Thyroid gland (tissue), 4 donors: ENCODE results near the gene FANCL. TPM values are rescaled to one million over a fixed set of nuclear protein-coding genes. Genes with fewer than 3 reads are reported as not detected.
"Not testable (repeated sequence)": the region's sequence is repeated elsewhere in the genome, so short reads cannot be mapped to it uniquely, and the experiment has no call there.

Experiments
- DNase-seq, 2 donors: peaks; one replicate each; pipeline ENCODE4 v3.0.0-alpha.2; 2019
- H3K27ac ChIP-seq, 3 donors: fragments of 200-600 bp; sonication (generic); 1 replicate in 2 of 3; 2 replicates in 1 of 3; pipeline ENCODE4 v1.5.1; 2016 to 2019; ENCODE audit warnings: mild to moderate bottlenecking in 1 of 3, moderate library complexity in 1 of 3
- H3K27me3 ChIP-seq: fragments of 200-600 bp; sonication (generic); one replicate; pipeline ENCODE4 v1.5.1; 2019
- H3K36me3 ChIP-seq, 2 donors: fragments of 200-600 bp; sonication (generic); one replicate each; pipeline ENCODE4 v1.5.1; 2016 to 2019
- H3K4me1 ChIP-seq, 2 donors: fragments of 200-600 bp; sonication (generic); one replicate each; pipeline ENCODE4 v1.5.1; 2017 to 2019
- H3K4me3 ChIP-seq, 3 donors: fragments of 200-600 bp; sonication (generic); replicated peaks in 1 of 3; 1 replicate in 2 of 3; 2 replicates in 1 of 3; pipeline ENCODE4 v1.5.1; 2016; ENCODE audit warnings: mild to moderate bottlenecking in 1 of 3
- H3K9me3 ChIP-seq: fragments of 200-600 bp; sonication (generic); one replicate; pipeline ENCODE4 v1.5.1; 2017
- CTCF ChIP-seq, 6 experiments: fragments of 200-600 bp in 3 of 6; fragments of 450-650 bp in 3 of 6; sonication (generic) in 3 of 6; IDR thresholded peaks; one replicate each; pipeline ENCODE4 v1.5.1; 2016 to 2019; ENCODE audit warnings: antibody characterized with exemption in 6 of 6, mild to moderate bottlenecking in 2 of 6, inconsistent platforms in 1 of 6, moderate library complexity in 1 of 6
- POLR2A ChIP-seq, 2 donors: fragments of 450-650 bp; IDR thresholded peaks; one replicate each; pipeline ENCODE4 v1.6.1; 2017; ENCODE audit warnings: antibody characterized with exemption in 2 of 2, mild to moderate bottlenecking in 2 of 2, moderate library complexity in 1 of 2
- WGBS, 2 donors: methylation state at CpG; one replicate each; pipeline ENCODE4 v1.1.5; 2017; 5-methylcytosine and 5-hydroxymethylcytosine counted together
- intact Hi-C: fragments of 100-400 bp; cut with DNase I; formaldehyde crosslinking; loops from one replicate; pipeline ENCODE4 v1.15.1; 2023
- total RNA-seq, 4 donors: library from RNA; depleted of rRNA; stranded (reverse); fragments of >200 nt; gene quantifications; one replicate each; pipeline ENCODE4 v1.2.3, GENCODE V29; 2016

FANCL gene
- total RNA-seq, 4 donors from 2014 or later: 25.0 to 47.7 (median 31.4) TPM

- intact Hi-C loops: no loop called here
- no peak overlapping the region for H3K4me3 ChIP-seq
- H3K36me3 ChIP-seq: no peaks in the 10 kb centered on the region
- no peak for DNase-seq
- H3K27ac ChIP-seq: no peak overlapping the region
- H3K4me1 ChIP-seq: no peaks in the 10 kb centered on the region
- TF ChIP-seq POLR2A (IDR thresholded peaks at IDR 0.05) (no peak), CTCF (IDR thresholded peaks at IDR 0.05) (no peak)
- H3K9me3 ChIP-seq: no peaks in the 10 kb centered on the region
- 96 to 98% methylated on average over 1 of the region's 1 CpG for WGBS, 2 donors
- H3K27me3 ChIP-seq: no peaks in the 10 kb centered on the region
Observed at GRCh38 chr2:58195662-58196061, 45.5 kb downstream of the FANCL start.

DNA sequence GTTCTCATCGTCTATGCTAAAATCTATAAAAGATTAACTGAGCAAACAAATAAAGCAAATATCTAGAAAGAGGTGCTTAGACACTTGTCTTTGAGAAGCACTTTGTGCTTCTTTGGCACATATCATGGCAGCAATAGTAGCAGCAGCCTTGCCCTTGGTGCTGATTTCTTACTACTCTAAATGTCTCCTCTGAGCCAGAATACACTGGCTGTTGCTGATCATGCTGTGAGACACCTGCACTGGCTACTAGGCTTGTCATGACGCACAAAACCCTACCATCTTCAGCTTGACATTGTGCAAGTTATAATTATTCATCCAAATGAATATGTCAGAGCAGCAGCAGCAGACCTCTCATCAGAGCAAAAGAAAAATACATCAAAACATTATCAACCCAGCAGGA lies 46.7 kb downstream of the FANCL start:
- 88 to 95% methylated on average over 2 of the region's 2 CpGs for WGBS, 2 donors
- DNase-seq: no peak
- intact Hi-C loops: no loop called here
- Histone ChIP-seq H3K27me3 (no peaks in the 10 kb centered on the region), H3K27ac (no peak overlapping the region), H3K36me3 (no peaks in the 10 kb centered on the region), H3K4me3 (no peak overlapping the region), H3K4me1 (no peaks in the 10 kb centered on the region), H3K9me3 (no peaks in the 10 kb centered on the region)
- TF ChIP-seq CTCF (IDR thresholded peaks at IDR 0.05) (no peak), POLR2A (IDR thresholded peaks at IDR 0.05) (no peak)

DNA sequence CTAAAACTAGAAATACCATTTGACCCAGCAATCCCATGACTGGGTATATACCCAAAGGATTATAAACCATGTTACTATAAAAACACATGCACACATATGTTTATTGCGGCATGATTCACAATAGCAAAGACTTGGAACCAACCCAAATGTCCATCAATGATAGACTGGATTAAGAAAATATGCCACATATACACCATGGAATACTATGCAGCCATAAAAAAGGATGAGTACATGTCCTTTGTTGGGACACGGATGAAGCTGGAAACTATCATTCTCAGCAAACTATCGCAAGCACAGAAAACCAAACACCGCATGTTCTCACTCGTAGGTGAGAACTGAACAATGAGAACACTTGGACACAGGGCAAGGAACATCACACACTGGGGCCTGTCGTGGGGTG lies 54.1 kb downstream of the FANCL start:
- H3K4me3 ChIP-seq, H3K36me3 ChIP-seq, H3K27me3 ChIP-seq, intact Hi-C loops, H3K4me1 ChIP-seq, DNase-seq, H3K27ac ChIP-seq, H3K9me3 ChIP-seq: not testable (repeated sequence)
- 94 to 97% methylated on average over 6 of the region's 6 CpGs for WGBS, 2 donors

DNA sequence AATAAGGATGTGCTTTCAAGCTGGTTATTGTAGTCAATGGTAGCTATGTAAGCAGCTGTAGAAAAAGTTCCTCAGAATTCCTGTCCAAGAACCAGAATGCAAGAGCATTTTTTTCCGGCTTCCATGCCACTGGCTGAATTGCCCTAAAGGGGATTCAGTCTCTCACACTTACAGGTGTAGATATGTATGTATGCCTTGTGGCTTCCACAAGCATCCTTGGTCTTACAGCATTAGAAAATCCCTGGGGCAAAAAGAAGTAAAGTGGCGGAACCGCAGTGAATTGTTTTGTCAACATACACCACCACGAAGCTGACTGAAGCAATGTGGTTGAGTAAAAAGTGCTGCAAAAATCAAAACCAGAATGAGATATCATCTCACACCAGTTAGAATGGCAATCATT lies 54.6 kb downstream of the FANCL start:
- no peaks in the 10 kb centered on the region for H3K4me1 ChIP-seq
- no peaks in the 10 kb centered on the region for H3K36me3 ChIP-seq
- TF ChIP-seq POLR2A (IDR thresholded peaks at IDR 0.05): no peak
- TF ChIP-seq CTCF (IDR thresholded peaks at IDR 0.05): no peak
- no peaks in the 10 kb centered on the region for H3K9me3 ChIP-seq
- H3K27me3 ChIP-seq: no peaks in the 10 kb centered on the region
- 89 to 96% methylated on average over 4 of the region's 4 CpGs for WGBS, 2 donors
- DNase-seq: no peak
- intact Hi-C loops: no loop called here
- no peak overlapping the region for H3K27ac ChIP-seq
- no peak overlapping the region for H3K4me3 ChIP-seq

DNA sequence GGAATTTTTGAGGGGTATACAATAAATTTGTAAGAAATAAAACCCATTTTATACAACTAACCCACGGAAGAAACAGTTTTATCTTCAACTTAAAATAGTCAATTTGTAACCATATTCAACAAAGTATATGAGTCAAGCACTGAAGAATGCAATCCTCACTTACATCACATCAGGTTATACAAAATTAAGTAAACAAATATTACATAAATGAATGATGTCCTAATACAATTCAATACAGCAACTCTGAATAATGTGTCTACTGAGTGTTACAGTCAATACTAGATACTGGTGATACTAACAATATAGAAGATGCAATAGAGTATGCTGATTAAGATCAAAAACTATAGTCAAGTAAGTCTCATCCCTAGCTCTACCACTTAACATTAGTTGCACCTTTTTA lies 58.6 kb downstream of the FANCL start:
- intact Hi-C loops: no loop called here
- 95 to 97% methylated on average over 1 of the region's 1 CpG for WGBS, 2 donors
- Histone ChIP-seq H3K4me1 (no peaks in the 10 kb centered on the region), H3K36me3 (no peaks in the 10 kb centered on the region), H3K27ac (no peak overlapping the region), H3K27me3 (no peaks in the 10 kb centered on the region), H3K9me3 (no peaks in the 10 kb centered on the region), H3K4me3 (no peak overlapping the region)
- TF ChIP-seq CTCF (IDR thresholded peaks at IDR 0.05) (no peak), POLR2A (IDR thresholded peaks at IDR 0.05) (no peak)
- no peak for DNase-seq

GRCh38 chr2:58180635-58181034 lies 60.5 kb downstream of the FANCL start:
- H3K9me3 ChIP-seq: no peaks in the 10 kb centered on the region
- H3K36me3 ChIP-seq: no peaks in the 10 kb centered on the region
- H3K4me1 ChIP-seq: no peaks in the 10 kb centered on the region
- TF ChIP-seq POLR2A (IDR thresholded peaks at IDR 0.05) (no peak), CTCF (IDR thresholded peaks at IDR 0.05) (no peak)
- no peak overlapping the region for H3K27ac ChIP-seq
- H3K4me3 ChIP-seq: no peak overlapping the region
- WGBS, 2 donors: 95 to 99% methylated on average over 5 of the region's 5 CpGs
- H3K27me3 ChIP-seq: no peaks in the 10 kb centered on the region
- DNase-seq: no peak
- intact Hi-C loops: no loop called here

- H3K36me3 ChIP-seq, H3K9me3 ChIP-seq, H3K4me1 ChIP-seq, DNase-seq, H3K4me3 ChIP-seq, H3K27me3 ChIP-seq, H3K27ac ChIP-seq, intact Hi-C loops: not testable (repeated sequence)
- WGBS, 2 donors: 94 to 97% methylated on average over 3 of the region's 3 CpGs
Observed at GRCh38 chr2:58180175-58180574, 61.0 kb downstream of the FANCL start.

GRCh38 chr2:58177187-58177586 lies 63.9 kb downstream of the FANCL start:
- H3K27ac ChIP-seq, H3K4me3 ChIP-seq, DNase-seq, H3K4me1 ChIP-seq, intact Hi-C loops, H3K27me3 ChIP-seq, H3K9me3 ChIP-seq, H3K36me3 ChIP-seq: not testable (repeated sequence)
- 92 to 96% methylated on average over 2 of the region's 4 CpGs for WGBS, 2 donors
